ENCODE results near the gene MINK1.

- TF ChIP-seq NFRKB (IDR thresholded peaks at IDR 0.05) (no peak), BHLHE40 (IDR thresholded peaks at IDR 0.05; ENCODE audit: borderline replicate concordance) (no peak)
Observed at GRCh38 chr17:4846635-4847390, 13.7 kb downstream of the MINK1 start.
